WTC11 (cell line): Measurements from ENCODE around the gene PSENEN.

ENCODE experiments used
- CBFB ChIP-seq: sonication (generic); formaldehyde crosslinking; IDR thresholded peaks from 2 replicates; pipeline ENCODE4 v1.8.1; 2022; ENCODE audit warnings: mild to moderate bottlenecking, low read depth, missing genetic modification reagents
- CREM ChIP-seq: sonication (generic); formaldehyde crosslinking; IDR thresholded peaks from 2 replicates; pipeline ENCODE4 v1.8.1; 2022; ENCODE audit warnings: mild to moderate bottlenecking, missing genetic modification reagents, moderate library complexity
- TF ChIP-seq, protein P1 (sequence below): sonication (generic); formaldehyde crosslinking; IDR thresholded peaks from 2 replicates; pipeline ENCODE4 v1.8.0; 2022; ENCODE audit warnings: mild to moderate bottlenecking, missing genetic modification reagents
- TF ChIP-seq, protein P2 (sequence below): sonication (generic); formaldehyde crosslinking; IDR thresholded peaks from 2 replicates; pipeline ENCODE4 v1.8.0; 2022; ENCODE audit warnings: mild to moderate bottlenecking, missing genetic modification reagents

GRCh38 chr19:35789978-35790944 lies 44.8 kb downstream of the PSENEN start:
- TF ChIP-seq, protein P1, sequence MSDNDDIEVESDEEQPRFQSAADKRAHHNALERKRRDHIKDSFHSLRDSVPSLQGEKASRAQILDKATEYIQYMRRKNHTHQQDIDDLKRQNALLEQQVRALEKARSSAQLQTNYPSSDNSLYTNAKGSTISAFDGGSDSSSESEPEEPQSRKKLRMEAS (CRISPR knock-in tag): no peak
- TF ChIP-seq CBFB (CRISPR knock-in tag) (no peak), CREM (no peak)
- TF ChIP-seq, protein P2, sequence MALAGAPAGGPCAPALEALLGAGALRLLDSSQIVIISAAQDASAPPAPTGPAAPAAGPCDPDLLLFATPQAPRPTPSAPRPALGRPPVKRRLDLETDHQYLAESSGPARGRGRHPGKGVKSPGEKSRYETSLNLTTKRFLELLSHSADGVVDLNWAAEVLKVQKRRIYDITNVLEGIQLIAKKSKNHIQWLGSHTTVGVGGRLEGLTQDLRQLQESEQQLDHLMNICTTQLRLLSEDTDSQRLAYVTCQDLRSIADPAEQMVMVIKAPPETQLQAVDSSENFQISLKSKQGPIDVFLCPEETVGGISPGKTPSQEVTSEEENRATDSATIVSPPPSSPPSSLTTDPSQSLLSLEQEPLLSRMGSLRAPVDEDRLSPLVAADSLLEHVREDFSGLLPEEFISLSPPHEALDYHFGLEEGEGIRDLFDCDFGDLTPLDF: no peak
